Activated T-helper 1 cell treated with Interleukin-2 at 50 U/mL for 16 hours (primary cell): ENCODE results near the gene IGLL1.
"Not testable (repeated sequence)": the region's sequence is repeated elsewhere in the genome, so short reads cannot be mapped to it uniquely, and the experiment has no call there.

Experiments used
- DNase-seq: peaks from one replicate; pipeline ENCODE4 v3.0.0-alpha.2; 2020; ENCODE audit warnings: low read depth

Gene IGLL1

GRCh38 chr22:23562186-23562585 is 17.9 kb downstream of the IGLL1 start:
- DNase-seq, result no peak

- not testable (repeated sequence) for DNase-seq
These were observed 19.0 kb downstream of the IGLL1 start for GRCh38 chr22:23561025-23561510.

DNA sequence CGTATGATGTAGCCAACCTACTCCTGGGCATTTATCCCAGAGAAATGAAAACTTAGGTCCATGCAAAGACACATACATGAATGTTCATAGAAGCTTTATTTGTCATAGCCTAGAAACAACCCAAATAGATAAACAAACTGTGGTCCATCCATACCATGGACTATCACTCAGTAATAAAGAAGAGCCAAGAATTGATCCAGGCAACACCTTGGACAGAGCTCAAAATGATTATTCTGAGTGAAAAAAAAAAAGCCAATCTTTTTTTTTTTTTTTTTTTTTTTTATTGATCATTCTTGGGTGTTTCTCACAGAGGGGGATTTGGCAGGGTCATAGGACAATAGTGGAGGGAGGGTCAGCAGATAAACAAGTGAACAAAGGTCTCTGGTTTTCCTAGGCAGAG is 19.9 kb downstream of the IGLL1 start:
- not testable (repeated sequence) for DNase-seq

GRCh38 chr22:23557467-23557866 is 22.6 kb downstream of the IGLL1 start:
- no peak for DNase-seq

- DNase-seq, result no peak
These were observed 23.1 kb downstream of the IGLL1 start for GRCh38 chr22:23557036-23557435.

DNA sequence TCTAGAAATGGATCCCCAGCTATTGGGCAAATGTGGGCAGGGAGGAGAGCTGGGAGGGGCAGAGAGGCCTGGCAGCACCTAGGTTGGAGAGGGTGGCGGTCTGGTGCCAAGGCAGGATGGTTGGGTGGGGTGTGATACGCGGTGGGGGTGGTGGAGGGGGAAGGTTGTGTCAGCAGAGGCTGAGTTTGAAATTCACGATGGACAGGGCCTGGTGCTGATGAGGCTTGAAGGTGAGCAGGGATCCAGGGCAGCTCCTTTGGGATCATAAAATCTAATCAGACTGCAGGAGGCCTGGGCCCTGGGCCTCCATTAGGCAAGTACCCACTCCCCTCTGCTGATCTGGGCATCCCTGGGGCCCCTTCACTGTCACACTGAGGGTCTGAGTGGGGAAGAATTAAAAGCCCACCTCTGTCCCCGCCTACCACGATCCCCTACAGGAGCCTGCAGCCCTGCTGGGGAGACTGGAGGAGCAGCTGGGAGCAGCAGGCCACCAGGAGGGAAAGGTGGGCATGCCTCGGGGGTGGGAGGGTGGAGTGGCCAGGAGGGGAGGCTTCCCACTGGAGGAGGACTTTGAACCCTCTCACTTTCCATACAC is 24.0 kb downstream of the IGLL1 start:
- no peak for DNase-seq

- DNase-seq, result no peak
These were observed 25.0 kb downstream of the IGLL1 start for GRCh38 chr22:23555118-23555517.

GRCh38 chr22:23553924-23554870 is 25.9 kb downstream of the IGLL1 start:
- no peak for DNase-seq

GRCh38 chr22:23553438-23553837 is 26.7 kb downstream of the IGLL1 start:
- DNase-seq, result no peak

- no peak for DNase-seq
These were observed 27.5 kb downstream of the IGLL1 start for GRCh38 chr22:23552573-23552972.

- DNase-seq, result no peak
These were observed 28.7 kb downstream of the IGLL1 start for GRCh38 chr22:23551385-23551784.

- no peak for DNase-seq
These were observed 29.9 kb downstream of the IGLL1 start for GRCh38 chr22:23550049-23550650.

GRCh38 chr22:23549198-23549595 is 30.9 kb downstream of the IGLL1 start:
- no peak for DNase-seq

DNA sequence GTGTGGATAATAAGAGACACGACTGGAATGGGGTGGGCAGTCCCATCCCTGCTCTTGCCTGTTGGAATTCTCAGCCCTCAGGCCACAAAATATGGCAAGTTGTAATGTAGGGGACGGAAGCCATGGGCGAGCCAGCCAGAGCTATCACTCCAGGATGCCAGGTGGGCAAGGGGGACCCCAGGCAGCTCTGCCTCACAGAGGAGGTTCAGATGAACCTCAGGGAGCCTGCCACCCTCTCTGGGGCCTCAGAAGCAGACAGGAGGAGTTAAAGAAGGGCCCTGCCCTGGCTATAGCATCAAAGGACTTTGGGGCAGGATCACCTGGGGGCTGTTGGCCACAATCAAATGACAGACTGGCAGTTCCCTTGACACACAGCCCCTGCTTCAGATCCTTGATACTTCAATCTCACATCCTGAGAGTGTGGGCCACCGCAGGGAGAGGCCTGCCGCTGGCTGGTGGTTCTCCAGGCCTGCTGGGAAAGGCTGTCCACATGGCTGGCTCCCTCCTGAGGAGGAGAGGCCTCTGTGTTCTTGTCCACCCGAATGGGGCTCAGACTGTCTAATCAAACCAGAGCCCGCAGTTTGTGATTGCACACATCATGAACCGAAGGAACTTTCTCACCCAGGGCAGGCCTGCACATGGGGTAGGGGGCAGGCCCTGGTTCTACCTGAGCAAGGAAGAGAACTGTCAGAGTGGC is 31.4 kb downstream of the IGLL1 start:
- DNase-seq, result no peak

DNA sequence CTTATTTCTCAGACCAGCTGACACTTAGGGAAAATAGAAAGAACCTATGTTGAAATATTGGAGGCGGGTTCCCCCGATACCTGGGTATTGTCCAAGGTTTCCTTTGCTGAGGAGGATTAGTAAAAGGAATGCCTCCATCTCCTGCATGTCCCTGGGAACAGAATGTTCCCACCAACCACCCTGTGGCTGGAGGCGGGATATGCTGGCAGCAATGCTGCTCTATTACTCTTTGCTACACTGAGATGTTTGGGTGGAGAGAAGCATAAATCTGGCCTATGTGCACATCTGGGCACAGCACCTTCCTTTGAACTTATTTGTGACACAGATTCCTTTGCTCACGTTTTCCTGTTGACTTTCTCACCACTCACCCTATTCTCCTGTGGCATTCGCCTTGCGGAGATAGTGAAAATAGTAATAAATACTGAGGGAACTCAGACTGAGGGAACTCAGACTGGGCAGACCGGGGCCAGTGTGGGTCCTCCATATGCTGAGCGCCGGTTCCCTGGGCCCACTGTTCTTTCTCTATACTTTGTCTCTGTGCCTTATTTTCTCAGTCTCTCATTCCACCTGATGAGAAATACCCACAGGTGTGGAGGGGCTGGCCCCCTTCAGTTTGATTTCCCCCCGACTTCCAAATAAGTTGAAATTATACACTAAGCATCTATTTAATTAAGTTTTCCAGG is 32.1 kb downstream of the IGLL1 start:
- DNase-seq, result no peak

GRCh38 chr22:23547382-23547781 is 32.7 kb downstream of the IGLL1 start:
- DNase-seq, result not testable (repeated sequence)

DNA sequence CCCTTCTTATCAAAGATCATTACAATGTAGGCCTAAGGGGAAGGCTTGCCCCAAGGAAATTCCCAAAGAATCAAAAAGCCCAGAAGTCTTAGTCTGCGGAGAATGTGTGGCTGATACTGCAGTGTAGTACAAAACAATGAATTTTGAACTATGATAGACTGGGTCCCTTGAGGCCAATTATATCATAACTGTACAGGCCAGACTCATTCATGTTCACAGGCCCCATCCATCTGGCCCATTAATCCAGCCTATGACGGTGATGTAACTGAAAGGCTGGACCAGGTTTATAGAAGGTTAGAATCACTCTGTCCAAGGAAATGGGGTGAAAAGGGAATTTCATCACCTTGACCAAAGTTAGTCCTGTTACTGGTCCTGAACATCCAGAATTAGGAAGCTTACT is 35.2 kb downstream of the IGLL1 start:
- no peak for DNase-seq

DNA sequence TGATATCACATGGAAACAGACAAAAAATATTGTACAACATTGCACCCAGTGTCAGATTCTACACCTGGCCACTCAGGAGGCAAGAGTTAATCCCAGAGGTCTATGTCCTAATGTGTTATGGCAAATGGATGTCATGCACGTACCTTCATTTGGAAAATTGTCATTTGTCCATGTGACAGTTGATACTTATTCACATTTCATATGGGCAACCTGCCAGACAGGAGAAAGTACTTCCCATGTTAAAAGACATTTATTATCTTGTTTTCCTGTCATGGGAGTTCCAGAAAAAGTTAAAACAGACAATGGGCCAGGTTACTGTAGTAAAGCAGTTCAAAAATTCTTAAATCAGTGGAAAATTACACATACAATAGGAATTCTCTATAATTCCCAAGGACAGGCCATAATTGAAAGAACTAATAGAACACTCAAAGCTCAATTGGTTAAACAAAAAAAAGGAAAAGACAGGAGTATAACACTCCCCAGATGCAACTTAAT is 36.5 kb downstream of the IGLL1 start:
- DNase-seq, result not testable (repeated sequence)

GRCh38 chr22:23542933-23543332 is 37.2 kb downstream of the IGLL1 start:
- DNase-seq, result no peak

DNA sequence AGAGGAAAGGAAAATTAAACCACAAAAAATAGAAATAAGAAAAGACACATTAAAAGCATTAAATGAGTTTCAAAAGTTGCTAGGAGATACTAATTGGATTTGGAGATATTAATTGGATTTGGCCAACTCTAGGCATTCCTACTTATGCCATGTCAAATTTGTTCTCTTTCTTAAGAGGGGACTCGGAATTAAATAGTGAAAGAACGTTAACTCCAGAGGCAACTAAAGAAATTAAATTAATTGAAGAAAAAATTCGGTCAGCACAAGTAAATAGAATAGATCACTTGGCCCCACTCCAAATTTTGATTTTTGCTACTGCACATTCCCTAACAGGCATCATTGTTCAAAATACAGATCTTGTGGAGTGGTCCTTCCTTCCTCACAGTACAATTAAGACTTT is 37.7 kb downstream of the IGLL1 start:
- DNase-seq, result not testable (repeated sequence)

DNA sequence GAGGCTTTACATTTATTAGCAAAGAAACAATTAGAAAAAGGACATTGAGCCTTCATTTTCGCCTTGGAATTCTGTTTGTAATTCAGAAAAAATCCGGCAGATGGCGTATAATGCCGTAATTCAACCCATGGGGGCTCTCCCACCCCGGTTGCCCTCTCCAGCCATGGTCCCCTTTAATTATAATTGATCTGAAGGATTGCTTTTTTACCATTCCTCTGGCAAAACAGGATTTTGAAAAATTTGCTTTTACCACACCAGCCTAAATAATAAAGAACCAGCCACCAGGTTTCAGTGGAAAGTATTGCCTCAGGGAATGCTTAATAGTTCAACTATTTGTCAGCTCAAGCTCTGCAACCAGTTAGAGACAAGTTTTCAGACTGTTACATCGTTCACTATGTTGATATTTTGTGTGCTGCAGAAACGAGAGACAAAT is 38.2 kb downstream of the IGLL1 start:
- not testable (repeated sequence) for DNase-seq
